ENCODE results near the gene PHF21A. TPM values are rescaled to one million over a fixed set of nuclear protein-coding genes. Genes with fewer than 3 reads are reported as not detected.

PHF21A gene
- polyA plus RNA-seq, 1 donor, result 70.0 TPM

- no peak for DNase-seq
These were observed 45.3 kb downstream of the PHF21A start for GRCh38 chr11:46075928-46076327.

GRCh38 chr11:46075168-46075567, 46.1 kb downstream of the PHF21A start:
- DNase-seq, result no peak

- no peak for DNase-seq
These were observed 47.6 kb downstream of the PHF21A start for GRCh38 chr11:46073632-46074031.

- no peak for DNase-seq
These were observed 48.9 kb downstream of the PHF21A start for GRCh38 chr11:46072172-46072964.

GRCh38 chr11:46071091-46071490, 50.2 kb downstream of the PHF21A start:
- DNase-seq, result no peak

- no peak for DNase-seq
These were observed 51.7 kb downstream of the PHF21A start for GRCh38 chr11:46069595-46069994.

- no peak for DNase-seq
These were observed 54.9 kb downstream of the PHF21A start for GRCh38 chr11:46066335-46066734.

GRCh38 chr11:46065681-46066080, 55.6 kb downstream of the PHF21A start:
- DNase-seq, result no peak

GRCh38 chr11:46064221-46064620, 57.0 kb downstream of the PHF21A start:
- no peak for DNase-seq

GRCh38 chr11:46063138-46063537, 58.1 kb downstream of the PHF21A start:
- DNase-seq, result no peak

GRCh38 chr11:46060013-46060412, 61.2 kb downstream of the PHF21A start:
- DNase-seq, result no peak

GRCh38 chr11:46057489-46057888, 63.8 kb downstream of the PHF21A start:
- no peak for DNase-seq

GRCh38 chr11:46055371-46055770, 65.9 kb downstream of the PHF21A start:
- no peak for DNase-seq

GRCh38 chr11:46051102-46051501, 70.2 kb downstream of the PHF21A start:
- DNase-seq, result no peak

- no peak for DNase-seq
These were observed 70.6 kb downstream of the PHF21A start for GRCh38 chr11:46050662-46051061.

- peak; percentile 34 for DNase-seq
These were observed 71.2 kb downstream of the PHF21A start for GRCh38 chr11:46050003-46050461.

GRCh38 chr11:46049325-46049897, 71.8 kb downstream of the PHF21A start:
- DNase-seq, result no peak

- DNase-seq, result no peak
These were observed 73.1 kb downstream of the PHF21A start for GRCh38 chr11:46048198-46048597.

GRCh38 chr11:46047520-46047919, 73.7 kb downstream of the PHF21A start:
- no peak for DNase-seq

GRCh38 chr11:46045811-46046210, 75.4 kb downstream of the PHF21A start:
- DNase-seq, result no peak

GRCh38 chr11:46044601-46045000, 76.7 kb downstream of the PHF21A start:
- no peak for DNase-seq

GRCh38 chr11:46039990-46040389, 81.3 kb downstream of the PHF21A start:
- no peak for DNase-seq

GRCh38 chr11:46038529-46038928, 82.7 kb downstream of the PHF21A start:
- DNase-seq, result no peak

GRCh38 chr11:46036969-46037368, 84.3 kb downstream of the PHF21A start:
- no peak for DNase-seq
